GM19328 (cell line): ENCODE results near the gene GALNT3.

Experiments
- ATAC-seq: cut with Tn5 transposase; IDR thresholded peaks from one replicate; pipeline ENCODE4 v1.9.1; 2021; ENCODE audit warnings: mild to moderate bottlenecking, moderate library complexity; ENCODE audit not compliant: unreplicated experiment

Gene GALNT3

GRCh38 chr2:165793779-165794535, at the start of gene GALNT3:
TSS of gene GALNT3 (minus strand) at chr2:165794247. CDS start at chr2:165770700, 23,547 bp downstream.
- peak; percentile 27 for ATAC-seq

- ATAC-seq = no peak
Observed at GRCh38 chr2:165843351-165843750, 49.3 kb upstream of the GALNT3 start.

- no peak for ATAC-seq
Observed at GRCh38 chr2:165840333-165840958, 46.4 kb upstream of the GALNT3 start.

DNA sequence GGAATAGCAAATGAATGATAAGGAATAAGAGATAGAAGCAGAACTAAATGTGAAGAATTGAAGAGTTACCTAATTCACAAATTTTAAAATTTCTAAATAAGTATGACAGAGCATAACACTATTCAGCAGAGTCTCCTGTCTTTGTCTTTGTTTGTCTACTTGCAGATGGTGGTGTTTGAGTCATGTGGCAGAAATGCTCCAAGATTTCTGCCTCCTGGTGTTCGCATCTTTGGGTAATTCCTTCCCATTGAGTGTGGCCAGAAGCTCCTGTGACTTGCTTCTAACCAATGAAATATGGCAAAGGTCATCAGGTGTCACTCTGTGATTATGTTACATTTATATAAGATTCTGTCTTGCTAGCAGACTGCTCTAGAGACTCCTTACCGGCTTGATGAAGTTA, 45.6 kb upstream of the GALNT3 start:
- ATAC-seq = no peak

DNA sequence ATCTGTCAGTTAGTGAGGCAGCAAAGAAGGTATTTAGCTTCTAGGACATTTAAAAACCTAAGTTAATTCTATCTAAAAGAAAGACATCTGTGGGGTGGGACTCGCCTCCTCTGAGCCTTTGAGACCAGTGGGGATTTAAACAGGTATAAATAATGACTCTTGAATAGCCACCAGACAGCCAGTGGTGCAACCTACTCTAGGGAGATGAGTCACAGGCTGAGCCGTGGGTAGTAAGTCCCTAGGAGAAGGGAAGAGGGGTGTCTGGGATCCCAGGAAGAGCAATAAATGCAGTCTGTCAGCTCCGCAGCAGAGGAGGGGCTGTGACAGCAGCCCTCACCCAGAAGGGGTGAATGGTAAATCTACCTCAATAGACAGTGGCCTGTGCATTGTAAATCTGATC, 43.1 kb upstream of the GALNT3 start:
- no peak for ATAC-seq

- no peak for ATAC-seq
Observed at GRCh38 chr2:165835363-165835762, 41.3 kb upstream of the GALNT3 start.

DNA sequence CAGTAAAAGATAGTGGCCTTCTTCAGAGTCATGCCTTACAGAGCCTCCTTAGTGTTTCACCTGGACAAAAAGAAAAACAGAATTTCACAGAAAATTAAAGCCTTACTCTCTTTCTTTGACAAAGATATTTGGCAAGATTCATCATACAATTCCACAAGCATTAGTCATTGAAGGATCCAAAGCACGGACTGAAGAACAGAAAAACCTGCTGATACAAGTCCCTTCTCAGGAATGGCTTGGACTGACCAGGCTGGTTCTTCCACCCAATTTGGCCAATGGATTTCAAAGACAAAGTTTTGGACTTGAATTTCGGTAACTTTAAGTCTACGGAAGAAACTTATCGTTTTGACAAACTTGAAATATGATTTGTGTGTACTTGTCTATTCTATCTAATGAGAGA, 39.1 kb upstream of the GALNT3 start:
- ATAC-seq = no peak

DNA sequence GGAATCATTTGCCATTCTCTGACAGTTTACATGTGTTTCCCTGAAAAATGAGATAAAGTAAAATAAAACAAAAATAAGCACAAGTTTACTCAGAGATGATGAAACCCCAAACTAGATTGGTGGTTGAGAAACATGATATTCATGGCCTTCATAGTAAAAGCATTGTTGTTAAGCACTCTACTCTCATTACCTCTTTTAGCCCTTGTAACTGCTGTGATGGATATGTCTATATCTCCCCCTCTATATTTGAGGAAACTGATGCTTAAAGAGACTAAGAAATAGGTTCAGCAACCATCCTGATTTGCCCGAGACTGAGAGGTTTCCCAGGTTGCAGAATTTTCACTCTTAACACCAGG, 33.9 kb upstream of the GALNT3 start:
- ATAC-seq = no peak

DNA sequence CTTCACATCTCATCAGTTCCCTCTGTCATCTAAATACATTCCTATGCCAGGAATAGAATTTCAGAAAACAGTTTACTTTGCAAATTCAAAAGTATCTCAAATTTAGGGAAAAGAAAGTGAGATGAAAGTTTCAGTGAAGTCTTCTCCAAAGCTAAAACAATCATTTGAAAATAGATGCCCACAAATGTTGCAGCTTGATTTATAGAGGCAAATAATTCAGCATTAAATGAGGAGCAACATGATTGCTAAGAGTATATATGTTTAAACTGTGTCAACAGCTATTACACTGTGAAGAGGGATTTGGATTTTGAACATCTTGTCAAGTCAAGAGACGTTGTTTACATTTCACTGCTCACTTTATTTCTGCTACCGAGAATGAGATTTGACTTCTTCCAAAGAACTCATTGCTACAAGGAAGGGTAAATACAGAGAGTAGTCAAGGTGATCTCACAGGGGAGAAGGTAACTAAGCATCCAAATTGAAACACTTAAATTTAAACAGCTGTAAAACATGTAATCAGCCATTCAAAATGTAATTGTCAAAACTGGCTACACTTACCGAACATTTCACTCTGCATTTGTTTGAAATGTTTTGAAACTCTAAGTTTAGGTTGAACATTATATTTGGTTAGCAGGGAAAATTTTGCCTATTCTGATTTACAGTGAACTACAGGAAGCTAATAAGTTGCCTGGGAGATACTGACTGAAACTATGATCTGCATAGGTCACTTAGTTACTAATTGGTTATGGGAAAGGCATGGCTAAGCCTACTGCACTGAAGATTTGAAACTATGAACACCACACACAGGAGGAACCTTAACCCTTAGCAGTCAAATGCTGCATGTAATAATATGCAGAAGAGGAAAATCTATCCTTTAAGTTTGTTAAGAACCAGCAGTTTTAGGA, 33.2 kb upstream of the GALNT3 start:
- ATAC-seq = no peak

- no peak for ATAC-seq
Observed at GRCh38 chr2:165825041-165825440, 31.0 kb upstream of the GALNT3 start.

DNA sequence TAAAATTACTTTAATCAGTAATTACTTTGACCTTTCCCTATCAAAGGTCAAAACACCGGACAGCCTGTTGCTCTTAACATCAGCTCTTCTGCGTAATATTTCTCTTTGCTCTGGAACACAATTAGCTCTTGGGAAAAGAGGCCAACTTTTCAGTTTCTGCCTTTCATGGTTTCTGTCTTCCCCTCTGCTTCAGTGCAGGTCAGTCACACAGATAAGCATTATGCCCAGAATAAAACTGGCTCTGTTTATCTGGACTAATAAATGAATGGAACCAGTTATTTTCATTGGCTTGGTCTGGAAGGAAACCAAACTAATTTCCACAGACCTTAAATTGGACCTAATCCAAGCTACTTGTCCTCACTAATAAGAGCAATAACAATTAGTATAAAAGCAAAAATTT, 26.2 kb upstream of the GALNT3 start:
- ATAC-seq = no peak

- no peak for ATAC-seq
Observed at GRCh38 chr2:165818920-165819319, 24.9 kb upstream of the GALNT3 start.

DNA sequence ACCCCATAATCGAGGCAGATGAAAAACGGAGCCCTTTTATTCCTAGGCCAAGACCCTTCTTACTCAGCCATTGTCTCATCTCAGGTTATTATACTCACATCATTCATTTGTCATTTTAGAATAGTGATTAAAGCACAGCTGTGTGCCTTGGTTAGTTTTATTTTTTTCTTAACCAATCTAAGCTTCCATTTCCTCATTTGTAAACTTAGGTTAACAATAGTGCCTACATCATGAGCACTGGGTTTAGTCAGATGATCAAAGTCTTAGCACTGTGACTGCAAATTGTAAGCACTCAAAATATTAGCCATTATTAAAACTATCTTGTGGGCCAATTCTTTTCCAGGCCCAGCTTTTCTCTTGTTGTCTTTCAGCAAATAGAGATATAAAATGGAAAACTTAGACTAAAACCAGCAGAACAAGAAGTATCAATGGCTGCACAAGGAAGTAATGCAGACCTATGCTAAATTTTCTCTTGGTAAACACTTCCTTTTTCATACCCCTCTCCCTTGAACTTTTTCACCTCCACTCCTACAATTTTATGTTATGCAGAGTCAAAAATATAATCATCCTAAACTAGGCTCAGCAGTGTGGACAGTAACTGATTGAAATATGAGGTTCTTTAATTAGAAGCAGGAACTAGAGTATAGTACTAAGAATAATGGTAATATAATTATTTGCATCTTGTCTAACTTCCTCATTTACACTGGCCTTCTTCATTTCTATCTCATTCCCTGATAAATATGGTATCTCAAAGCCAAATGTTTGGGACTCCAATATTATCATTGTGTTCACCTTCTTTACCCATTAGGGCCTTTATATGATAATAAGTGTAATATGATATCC, 21.5 kb upstream of the GALNT3 start:
- ATAC-seq = peak; percentile 73

DNA sequence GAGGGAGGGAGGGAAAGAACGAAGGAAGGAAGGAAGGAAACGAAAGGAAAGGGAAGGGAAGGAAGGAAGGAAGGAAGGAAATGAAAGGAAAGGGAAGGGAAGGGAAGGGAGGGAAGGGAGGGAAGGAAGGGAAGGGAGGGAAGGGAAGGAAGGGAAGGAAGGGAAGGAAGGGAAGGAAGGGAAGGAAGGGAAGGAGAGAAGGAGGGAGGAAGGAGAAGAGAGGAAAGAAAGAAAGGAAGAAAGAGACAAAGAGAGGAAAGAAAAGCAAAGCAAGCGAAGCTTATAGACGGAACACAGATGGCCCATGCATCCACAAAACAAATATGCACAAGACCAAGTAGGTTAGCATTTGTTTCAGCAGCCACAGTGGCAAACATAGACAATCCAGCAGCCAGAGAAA, 20.4 kb upstream of the GALNT3 start:
- ATAC-seq = no peak

GRCh38 chr2:165811592-165812370, 17.7 kb upstream of the GALNT3 start:
- ATAC-seq = no peak

DNA sequence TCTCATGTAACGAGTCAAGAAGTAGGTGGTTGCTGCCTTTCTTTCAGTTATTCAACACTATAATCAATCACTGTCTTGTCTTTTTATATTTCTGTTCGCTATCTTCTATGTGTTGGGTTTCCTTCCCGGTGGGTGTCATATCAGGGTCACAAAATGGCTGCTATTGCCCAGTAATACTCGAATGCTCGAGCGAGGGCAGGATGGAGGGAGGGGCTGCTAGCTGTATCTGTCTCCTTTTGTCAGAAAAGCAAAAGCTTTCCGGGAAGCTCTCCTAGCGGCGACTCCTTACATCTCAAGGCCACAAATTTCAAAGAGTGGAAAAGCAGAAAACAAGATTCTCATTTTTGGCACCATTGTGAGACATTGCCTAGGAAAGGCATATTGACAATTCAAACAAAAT, 16.4 kb upstream of the GALNT3 start:
- no peak for ATAC-seq

GRCh38 chr2:165804719-165805118, 10.7 kb upstream of the GALNT3 start:
- ATAC-seq = no peak

DNA sequence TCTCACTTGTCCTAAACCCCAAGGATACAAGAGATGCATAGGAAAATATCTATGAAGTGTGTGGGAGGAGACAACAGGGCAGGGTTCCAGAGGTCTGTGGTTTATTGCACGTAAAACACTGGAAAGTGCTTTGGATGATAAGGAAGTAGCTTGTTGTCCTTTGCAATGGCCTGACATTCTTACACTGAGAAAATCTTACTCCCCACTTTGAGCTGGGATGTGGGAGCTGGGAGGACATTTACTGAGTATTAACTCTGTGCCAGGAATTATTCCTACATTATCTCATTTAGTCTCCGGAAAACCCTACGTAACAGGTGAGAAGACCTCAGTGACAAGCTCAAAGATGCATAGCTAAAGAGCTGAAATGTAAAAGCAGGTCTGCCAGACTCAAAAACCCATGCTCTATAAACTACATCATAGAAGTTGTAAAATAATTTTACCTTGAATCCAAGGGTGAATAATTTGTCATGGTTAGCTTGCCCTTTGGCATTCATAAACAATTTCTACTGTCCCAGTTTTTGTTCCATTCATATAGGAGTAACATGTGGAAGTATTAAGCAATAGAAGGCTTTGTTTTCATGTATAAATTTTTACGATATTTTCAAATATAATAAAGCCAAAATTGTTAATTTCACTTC, 9.2 kb upstream of the GALNT3 start:
- no peak for ATAC-seq

- no peak for ATAC-seq
Observed at GRCh38 chr2:165801176-165801575, 7.1 kb upstream of the GALNT3 start.
